ENCODE measurements around the gene DCDC2B.

The DCDC2B gene

GRCh38 chr1:32197837-32198236, 11.1 kb upstream of the DCDC2B start:
- Histone ChIP-seq H3K27ac (no peak overlapping the region), H3K36me3 (peaks cover 61% of the 10 kb centered on the region), H3K9me3 (no peaks in the 10 kb centered on the region), H3K27me3 (peaks cover 13% of the 10 kb centered on the region), H3K4me1 (ENCODE audit: control insufficient read depth in 1 of 2, insufficient read depth in 1 of 2, low read depth in 1 of 2, low read length in 1 of 2) (peaks cover 23% of the 10 kb centered on the region in 2 experiments), H3K4me3 (ENCODE audit: low read depth in 1 of 2, low read length in 1 of 2) (no peak overlapping the region)
- TF ChIP-seq CTCF (IDR thresholded peaks at IDR 0.05): no peak

GRCh38 chr1:32198237-32199042, 10.4 kb upstream of the DCDC2B start:
- peaks cover 13% of the 10 kb centered on the region for H3K27me3 ChIP-seq
- H3K4me3 ChIP-seq (ENCODE audit: low read depth in 1 of 2, low read length in 1 of 2): no peak overlapping the region
- H3K4me1 ChIP-seq (ENCODE audit: control insufficient read depth in 1 of 2, insufficient read depth in 1 of 2, low read depth in 1 of 2, low read length in 1 of 2): peaks cover 23% of the 10 kb centered on the region in 2 experiments
- TF ChIP-seq CTCF (IDR thresholded peaks at IDR 0.05): no peak
- H3K27ac ChIP-seq: no peak overlapping the region
- peaks cover 55% of the 10 kb centered on the region for H3K36me3 ChIP-seq
- no peaks in the 10 kb centered on the region for H3K9me3 ChIP-seq

- Histone ChIP-seq H3K27ac (no peak overlapping the region), H3K9me3 (no peaks in the 10 kb centered on the region), H3K4me3 (ENCODE audit: low read depth in 1 of 2, low read length in 1 of 2) (no peak overlapping the region), H3K4me1 (ENCODE audit: control insufficient read depth in 1 of 2, insufficient read depth in 1 of 2, low read depth in 1 of 2, low read length in 1 of 2) (peaks cover 23% of the 10 kb centered on the region in 2 experiments), H3K27me3 (peaks cover 13% of the 10 kb centered on the region), H3K36me3 (peaks cover 47% of the 10 kb centered on the region)
- no peak for TF ChIP-seq CTCF (IDR thresholded peaks at IDR 0.05)
These were observed 9.7 kb upstream of the DCDC2B start for GRCh38 chr1:32199043-32199716.

- Histone ChIP-seq H3K9me3 (no peaks in the 10 kb centered on the region), H3K27me3 (peaks cover 13% of the 10 kb centered on the region), H3K36me3 (peaks cover 42% of the 10 kb centered on the region), H3K4me1 (ENCODE audit: control insufficient read depth in 1 of 2, insufficient read depth in 1 of 2, low read depth in 1 of 2, low read length in 1 of 2) (peaks cover 23% of the 10 kb centered on the region in 2 experiments), H3K27ac (peak overlapping the region; percentile 48), H3K4me3 (ENCODE audit: low read depth in 1 of 2, low read length in 1 of 2) (peak overlapping the region in 1 of 2 experiments; percentile 68)
- no peak for TF ChIP-seq CTCF (IDR thresholded peaks at IDR 0.05)
These were observed 9.2 kb upstream of the DCDC2B start for GRCh38 chr1:32199717-32200072.

- Histone ChIP-seq H3K27me3 (peaks cover 13% of the 10 kb centered on the region), H3K36me3 (peaks cover 35% of the 10 kb centered on the region), H3K27ac (peak within 1 kb of the TSS; percentile 48), H3K4me3 (ENCODE audit: low read depth in 1 of 2, low read length in 1 of 2) (peak within 1 kb of the TSS; percentile 68 to 85), H3K9me3 (no peaks in the 10 kb centered on the region), H3K4me1 (ENCODE audit: control insufficient read depth in 1 of 2, insufficient read depth in 1 of 2, low read depth in 1 of 2, low read length in 1 of 2) (peaks cover 29 to 30% of the 10 kb centered on the region in 2 experiments)
- no peak for TF ChIP-seq CTCF (IDR thresholded peaks at IDR 0.05)
These were observed 8.5 kb upstream of the DCDC2B start, which contains the start of gene CCDC28B for GRCh38 chr1:32200226-32201010. TSS of gene CCDC28B (plus strand) at chr1:32200595. CDS start at chr1:32201936, 1,341 bp downstream.

Data from neutrophil (primary cell).